ENCODE data around the gene GTPBP6. TPM values are rescaled to one million over a fixed set of nuclear protein-coding genes. Genes with fewer than 3 reads are reported as not detected.

The GTPBP6 gene
- total RNA-seq, 4 donors from 2014 or later = 39.3 to 84.1 (median 56.3) TPM

- no peaks in the 10 kb centered on the region for H3K27me3 ChIP-seq
- TF ChIP-seq EP300 (IDR thresholded peaks at IDR 0.05) = no peak
- no peak for TF ChIP-seq CTCF (IDR thresholded peaks at IDR 0.05)
- TF ChIP-seq POLR2A (IDR thresholded peaks at IDR 0.05) = no peak
- peak overlapping the region; percentile 73 to 91 (median 80) for H3K4me3 ChIP-seq
- 46 to 49% methylated on average over 18 to 27 of the region's 28 CpGs for WGBS, 2 donors
- peak overlapping the region; percentile 91 to 99 (median 96) for H3K27ac ChIP-seq
- DNase-seq (ENCODE audit: low spot score in 2 of 2) = no peak
- peaks cover 2 to 39% (median 3%) of the 10 kb centered on the region in 3 donors for H3K36me3 ChIP-seq
- H3K4me1 ChIP-seq = peaks cover 0 to 32% (median 13%) of the 10 kb centered on the region in 4 donors
- no peaks in the 10 kb centered on the region for H3K9me3 ChIP-seq
Measured at GRCh38 chrX:317424-318067, 1.1 kb downstream of the GTPBP6 start.

GRCh38 chrX:316351-317325, 2.0 kb downstream of the GTPBP6 start:
- no peak for DNase-seq (ENCODE audit: low spot score in 2 of 2)
- H3K27ac ChIP-seq = peak overlapping the region in 1 of 4 donors; percentile 91
- H3K36me3 ChIP-seq = peaks cover 4 to 48% (median 5%) of the 10 kb centered on the region in 3 donors
- WGBS, 2 donors = 91 to 92% methylated on average over 50 of the region's 50 CpGs
- no peaks in the 10 kb centered on the region for H3K27me3 ChIP-seq
- peaks cover 0 to 32% (median 13%) of the 10 kb centered on the region in 4 donors for H3K4me1 ChIP-seq
- TF ChIP-seq EP300 (IDR thresholded peaks at IDR 0.05) (no peak), CTCF (IDR thresholded peaks at IDR 0.05) (no peak), POLR2A (IDR thresholded peaks at IDR 0.05) (no peak)
- H3K9me3 ChIP-seq = no peaks in the 10 kb centered on the region
- H3K4me3 ChIP-seq = no peak overlapping the region

- TF ChIP-seq EP300 (IDR thresholded peaks at IDR 0.05) = no peak
- Histone ChIP-seq H3K9me3 (no peaks in the 10 kb centered on the region), H3K4me3 (no peak overlapping the region), H3K36me3 (peaks cover 10 to 65% (median 12%) of the 10 kb centered on the region in 3 donors), H3K27me3 (no peaks in the 10 kb centered on the region), H3K4me1 (peaks cover 0 to 21% (median 5%) of the 10 kb centered on the region in 4 donors), H3K27ac (no peak overlapping the region)
- WGBS, 2 donors = 90 to 92% methylated on average over 50 of the region's 51 CpGs
- DNase-seq (ENCODE audit: low spot score in 2 of 2) = no peak
Measured at GRCh38 chrX:314781-315595, 3.6 kb downstream of the GTPBP6 start.

- Histone ChIP-seq H3K4me1 (peaks cover 0 to 16% (median 0%) of the 10 kb centered on the region in 4 donors), H3K9me3 (no peaks in the 10 kb centered on the region), H3K36me3 (peaks cover 12 to 74% (median 13%) of the 10 kb centered on the region in 3 donors), H3K27me3 (no peaks in the 10 kb centered on the region), H3K27ac (no peak overlapping the region), H3K4me3 (no peak overlapping the region)
- WGBS, 2 donors = 94 to 96% methylated on average over 34 of the region's 34 CpGs
- TF ChIP-seq POLR2A (IDR thresholded peaks at IDR 0.05) (no peak), EP300 (IDR thresholded peaks at IDR 0.05) (no peak), CTCF (IDR thresholded peaks at IDR 0.05) (no peak)
- DNase-seq (ENCODE audit: low spot score in 2 of 2) = no peak
Measured at GRCh38 chrX:314049-314448, 4.5 kb downstream of the GTPBP6 start.

GRCh38 chrX:313546-313945, 5.0 kb downstream of the GTPBP6 start:
- no peak for DNase-seq (ENCODE audit: low spot score in 2 of 2)
- Histone ChIP-seq H3K27me3 (no peaks in the 10 kb centered on the region), H3K4me1 (peaks cover 0 to 16% (median 0%) of the 10 kb centered on the region in 4 donors), H3K9me3 (no peaks in the 10 kb centered on the region), H3K27ac (no peak overlapping the region), H3K36me3 (peaks cover 12 to 78% (median 17%) of the 10 kb centered on the region in 3 donors), H3K4me3 (no peak overlapping the region)
- WGBS, 2 donors = 90 to 98% methylated on average over 8 of the region's 8 CpGs
- no peak for TF ChIP-seq POLR2A (IDR thresholded peaks at IDR 0.05)
- no peak for TF ChIP-seq EP300 (IDR thresholded peaks at IDR 0.05)
